Activated CD4-positive, CD25-positive, alpha-beta regulatory T cell treated with anti-CD3 and anti-CD28 coated beads, Interleukin-2, amount 50 U/mL, for 24 hours (primary cell): ENCODE measurements around the gene CARF.
"Not testable (repeated sequence)": the region's sequence is repeated elsewhere in the genome, so short reads cannot be mapped to it uniquely, and the experiment has no call there.

Source experiments
- ATAC-seq, 2 donors: fragments of 150-1000 bp; cut with Tn5 transposase; one replicate each; pipeline ENCODE4 v1.10.0; 2021; ENCODE audit warnings: mild to moderate bottlenecking in 1 of 2, moderate library complexity in 1 of 2

The CARF gene

GRCh38 chr2:202934456-202934855 is 22.4 kb downstream of the CARF start:
- ATAC-seq, result no peak

- no peak for ATAC-seq
Observed at GRCh38 chr2:202938960-202939359, 26.9 kb downstream of the CARF start.

- no peak for ATAC-seq
Observed at GRCh38 chr2:202941771-202942170, 29.7 kb downstream of the CARF start.

GRCh38 chr2:202944408-202944807 is 32.3 kb downstream of the CARF start:
- ATAC-seq, result no peak

GRCh38 chr2:202944816-202945215 is 32.7 kb downstream of the CARF start:
- ATAC-seq, result no peak

GRCh38 chr2:202945497-202945896 is 33.4 kb downstream of the CARF start:
- ATAC-seq, result no peak

- ATAC-seq, result not testable (repeated sequence)
Observed at GRCh38 chr2:202949333-202949732, 37.3 kb downstream of the CARF start.

- no peak for ATAC-seq
Observed at GRCh38 chr2:202950592-202950991, 38.5 kb downstream of the CARF start.

- ATAC-seq, result no peak
Observed at GRCh38 chr2:202960524-202960923, 48.4 kb downstream of the CARF start.

- ATAC-seq, result no peak
Observed at GRCh38 chr2:202963712-202964111, 51.6 kb downstream of the CARF start.

- ATAC-seq, result peak; percentile 98 to 99
Observed at GRCh38 chr2:202965810-202966460, 53.9 kb downstream of the CARF start.

GRCh38 chr2:202969404-202969803 is 57.3 kb downstream of the CARF start:
- ATAC-seq, result not testable (repeated sequence)

- ATAC-seq, result no peak
Observed at GRCh38 chr2:202976809-202977208, 64.7 kb downstream of the CARF start.

- no peak for ATAC-seq
Observed at GRCh38 chr2:202982779-202983491, 70.9 kb downstream of the CARF start.

- no peak for ATAC-seq
Observed at GRCh38 chr2:202989749-202990148, 77.7 kb downstream of the CARF start.

- no peak for ATAC-seq
Observed at GRCh38 chr2:202990501-202990900, 78.4 kb downstream of the CARF start.

- ATAC-seq, result not testable (repeated sequence)
Observed at GRCh38 chr2:202997113-202997512, 85.0 kb downstream of the CARF start.

GRCh38 chr2:203002054-203002821 is 90.2 kb downstream of the CARF start:
- ATAC-seq, result no peak

GRCh38 chr2:203003716-203004115 is 91.6 kb downstream of the CARF start:
- ATAC-seq, result no peak

- ATAC-seq, result peak; percentile 96
Observed at GRCh38 chr2:203014456-203015199, 102.6 kb downstream of the CARF start, which contains the start of gene NBEAL1. TSS of gene NBEAL1 (plus strand) at chr2:203014875. CDS start at chr2:203016385, 1,510 bp downstream.

- no peak for ATAC-seq
Observed at GRCh38 chr2:203016716-203017115, 104.6 kb downstream of the CARF start.

GRCh38 chr2:203018181-203018580 is 106.1 kb downstream of the CARF start:
- no peak for ATAC-seq

- no peak for ATAC-seq
Observed at GRCh38 chr2:203019142-203019541, 107.1 kb downstream of the CARF start.
